Breast epithelium (tissue), 3 donors: ENCODE results near the gene ZNF525.

Experiments used
- POLR2A ChIP-seq: fragments of 450-650 bp; IDR thresholded peaks from one replicate; pipeline ENCODE4 v1.6.1; 2016; ENCODE audit warnings: antibody characterized with exemption, mild to moderate bottlenecking, moderate library complexity
- POLR2AphosphoS5 ChIP-seq, 3 donors: sonication (generic); formaldehyde crosslinking; IDR thresholded peaks; one replicate each; pipeline ENCODE4 v1.6.1; 2017; ENCODE audit warnings: antibody characterized with exemption in 3 of 3
- TF ChIP-seq, protein P1 (sequence below), 3 donors: fragments of 450-650 bp; IDR thresholded peaks; one replicate each; pipeline ENCODE4 v1.5.1; 2016 to 2017; ENCODE audit warnings: antibody characterized with exemption in 3 of 3, mild to moderate bottlenecking in 3 of 3, moderate library complexity in 3 of 3

DNA sequence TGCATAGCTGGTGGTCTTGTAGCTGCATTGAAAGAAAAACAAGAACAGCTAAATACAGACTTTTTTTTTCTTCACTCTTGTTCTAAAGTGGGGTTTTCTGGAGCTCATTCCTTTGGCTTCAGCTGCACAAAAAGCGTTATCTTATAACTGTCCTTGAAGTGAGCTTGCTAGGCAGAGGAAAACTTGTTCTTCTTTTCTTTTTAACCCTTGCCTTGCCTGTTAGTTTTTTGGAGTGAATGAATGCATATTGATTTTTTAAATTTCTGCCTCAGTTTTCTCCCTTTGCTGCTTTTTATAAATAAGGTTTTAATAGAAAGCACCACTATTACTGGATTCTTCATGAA is 31.0 kb downstream of the ZNF525 start:
- TF ChIP-seq, protein P1, sequence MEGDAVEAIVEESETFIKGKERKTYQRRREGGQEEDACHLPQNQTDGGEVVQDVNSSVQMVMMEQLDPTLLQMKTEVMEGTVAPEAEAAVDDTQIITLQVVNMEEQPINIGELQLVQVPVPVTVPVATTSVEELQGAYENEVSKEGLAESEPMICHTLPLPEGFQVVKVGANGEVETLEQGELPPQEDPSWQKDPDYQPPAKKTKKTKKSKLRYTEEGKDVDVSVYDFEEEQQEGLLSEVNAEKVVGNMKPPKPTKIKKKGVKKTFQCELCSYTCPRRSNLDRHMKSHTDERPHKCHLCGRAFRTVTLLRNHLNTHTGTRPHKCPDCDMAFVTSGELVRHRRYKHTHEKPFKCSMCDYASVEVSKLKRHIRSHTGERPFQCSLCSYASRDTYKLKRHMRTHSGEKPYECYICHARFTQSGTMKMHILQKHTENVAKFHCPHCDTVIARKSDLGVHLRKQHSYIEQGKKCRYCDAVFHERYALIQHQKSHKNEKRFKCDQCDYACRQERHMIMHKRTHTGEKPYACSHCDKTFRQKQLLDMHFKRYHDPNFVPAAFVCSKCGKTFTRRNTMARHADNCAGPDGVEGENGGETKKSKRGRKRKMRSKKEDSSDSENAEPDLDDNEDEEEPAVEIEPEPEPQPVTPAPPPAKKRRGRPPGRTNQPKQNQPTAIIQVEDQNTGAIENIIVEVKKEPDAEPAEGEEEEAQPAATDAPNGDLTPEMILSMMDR (IDR thresholded peaks at IDR 0.05), result no peak
- TF ChIP-seq POLR2A, result no peak
- no peak for TF ChIP-seq POLR2AphosphoS5 (IDR thresholded peaks at IDR 0.05)
